Measurements from ENCODE around the gene ACACA.
A peak's percentile ranks its signal among the peaks of the same experiment; 100 is the strongest.

The ACACA gene

DNA sequence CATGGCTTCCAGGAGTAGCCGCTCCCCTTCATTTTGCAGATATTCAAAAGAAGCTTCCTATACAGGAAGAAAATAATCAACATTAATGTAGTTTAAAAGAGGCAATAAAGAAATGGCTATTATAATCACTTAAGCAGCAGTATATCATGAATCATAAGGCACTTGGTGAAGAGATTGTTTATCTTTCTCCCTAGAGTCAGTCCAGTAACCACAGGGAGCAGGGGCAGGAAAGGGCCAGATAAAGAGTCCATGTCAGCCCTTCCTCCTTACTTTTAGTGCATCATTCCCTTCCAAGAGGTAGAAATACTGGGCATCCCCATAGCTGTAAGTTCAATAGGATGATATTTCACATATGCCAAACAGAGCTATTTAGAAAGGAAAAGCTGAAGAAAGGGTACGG, 215.4 kb downstream of the ACACA start:
- FAIRE-seq (no peak), DNase-seq (ENCODE audit: insufficient read length, low spot score) (peak; percentile 20)
- TF ChIP-seq POLR2A (IDR thresholded peaks at IDR 0.05; ENCODE audit: low read depth, low read length): no peak

GRCh38 chr17:37190493-37190892, 216.1 kb downstream of the ACACA start:
- no peak for FAIRE-seq

GRCh38 chr17:37188157-37188556, 218.5 kb downstream of the ACACA start:
- TF ChIP-seq POLR2A (IDR thresholded peaks at IDR 0.05; ENCODE audit: low read depth, low read length): no peak
- DNase-seq (ENCODE audit: insufficient read length, low spot score) (no peak), FAIRE-seq (no peak)

More at GRCh38 chr17:37190493-37190892, 216.1 kb downstream of the ACACA start:
- no peak for DNase-seq (ENCODE audit: insufficient read length, low spot score)
- TF ChIP-seq POLR2A (IDR thresholded peaks at IDR 0.05; ENCODE audit: low read depth, low read length): no peak

DNA sequence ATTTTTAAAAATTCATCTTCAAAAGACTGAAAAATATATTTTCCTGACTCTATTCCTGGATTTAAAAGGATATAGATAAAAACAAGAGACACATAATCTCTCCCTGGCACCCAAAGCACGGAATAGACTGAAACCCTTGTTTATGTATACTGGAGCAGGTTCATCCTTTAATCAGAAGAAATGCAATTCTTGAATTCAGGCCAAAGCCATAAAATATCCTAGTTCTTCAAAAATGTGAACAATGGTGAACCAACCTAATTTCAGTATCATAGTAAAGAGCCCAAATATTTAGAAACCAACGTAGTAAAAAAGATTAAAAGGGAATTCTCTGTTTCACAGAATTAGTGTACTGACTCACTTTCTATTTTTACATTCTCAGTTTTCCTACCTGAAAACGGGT, 219.4 kb downstream of the ACACA start:
- TF ChIP-seq POLR2A (IDR thresholded peaks at IDR 0.05; ENCODE audit: low read depth, low read length): no peak
- no peak for DNase-seq (ENCODE audit: insufficient read length, low spot score)
- FAIRE-seq: no peak

DNA sequence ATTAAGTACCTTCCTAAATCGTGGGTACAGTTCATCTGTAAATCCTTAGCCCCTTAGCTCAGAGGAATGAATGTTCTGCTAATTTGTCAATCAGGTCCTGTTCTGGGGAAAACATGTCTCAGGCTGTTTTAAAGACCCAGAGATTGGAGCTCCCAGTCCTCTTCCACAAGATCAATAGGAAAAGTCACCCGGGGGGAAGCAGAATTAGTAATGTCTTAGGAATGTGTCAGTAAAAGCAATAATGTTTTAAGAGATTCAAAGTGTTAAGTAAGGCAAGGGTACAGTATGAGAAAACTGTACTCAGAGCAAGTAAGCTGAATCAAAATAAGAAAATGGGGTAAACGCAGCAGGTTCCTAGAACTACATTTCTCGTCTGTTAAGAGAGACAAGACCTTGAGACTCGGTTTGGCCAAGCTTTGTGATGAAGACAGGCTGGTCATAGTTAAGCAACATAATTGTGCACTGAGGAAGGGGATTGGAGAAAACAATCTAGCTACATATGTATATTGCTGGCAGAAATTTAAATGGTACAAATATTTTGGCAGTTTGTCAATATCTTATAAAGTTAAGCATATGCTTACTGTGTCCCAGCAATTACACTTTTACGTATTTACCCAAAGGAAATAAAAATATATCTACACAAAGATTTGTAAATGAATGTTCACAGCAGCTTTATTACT, 223.7 kb downstream of the ACACA start:
- no peak for TF ChIP-seq POLR2A (IDR thresholded peaks at IDR 0.05; ENCODE audit: low read depth, low read length)
- DNase-seq (ENCODE audit: insufficient read length, low spot score) (peak; percentile 10), FAIRE-seq (no peak)

DNA sequence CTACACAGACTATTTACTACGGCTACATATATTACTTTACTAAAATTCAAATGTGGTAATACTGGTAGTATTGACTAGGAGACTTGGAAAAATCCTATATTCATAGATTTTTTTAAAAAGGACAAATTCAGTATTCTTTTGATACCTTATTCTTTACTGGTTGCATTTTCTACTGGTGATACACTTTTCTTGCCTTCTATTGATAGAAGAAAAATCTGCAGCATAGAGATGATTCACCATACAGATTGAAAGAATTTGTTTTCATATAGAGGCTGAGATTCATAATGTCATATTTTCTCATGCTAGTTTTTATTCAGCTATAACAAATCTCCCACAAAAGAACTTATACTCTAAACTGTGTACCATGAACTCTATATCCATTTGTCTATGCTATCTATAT, 226.3 kb downstream of the ACACA start:
- DNase-seq (ENCODE audit: insufficient read length, low spot score): no peak
- FAIRE-seq: no peak
- no peak for TF ChIP-seq POLR2A (IDR thresholded peaks at IDR 0.05; ENCODE audit: low read depth, low read length)

DNA sequence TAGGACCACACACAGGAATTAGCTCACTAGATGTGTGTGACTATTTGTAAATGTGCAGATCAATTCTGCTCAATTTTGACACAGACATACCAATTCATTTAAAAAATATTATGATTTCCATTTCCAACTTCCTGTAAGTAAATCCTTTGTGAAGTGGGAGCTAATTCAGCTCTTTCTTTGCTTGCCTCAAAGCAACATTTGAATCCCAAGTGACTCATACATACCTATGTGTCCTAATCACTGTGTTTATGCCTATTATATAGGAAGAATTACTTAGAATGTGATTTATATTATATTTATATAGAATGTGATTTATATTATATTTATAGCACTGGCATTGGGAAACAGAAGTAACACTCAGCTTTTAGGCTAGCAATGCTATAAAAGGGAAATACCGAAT, 226.7 kb downstream of the ACACA start:
- FAIRE-seq: no peak
- TF ChIP-seq POLR2A (IDR thresholded peaks at IDR 0.05; ENCODE audit: low read depth, low read length): no peak
- peak; percentile 15 for DNase-seq (ENCODE audit: insufficient read length, low spot score)

- FAIRE-seq (no peak), DNase-seq (ENCODE audit: insufficient read length, low spot score) (no peak)
- no peak for TF ChIP-seq POLR2A (IDR thresholded peaks at IDR 0.05; ENCODE audit: low read depth, low read length)
Observed at GRCh38 chr17:37177254-37177870, 229.3 kb downstream of the ACACA start.

DNA sequence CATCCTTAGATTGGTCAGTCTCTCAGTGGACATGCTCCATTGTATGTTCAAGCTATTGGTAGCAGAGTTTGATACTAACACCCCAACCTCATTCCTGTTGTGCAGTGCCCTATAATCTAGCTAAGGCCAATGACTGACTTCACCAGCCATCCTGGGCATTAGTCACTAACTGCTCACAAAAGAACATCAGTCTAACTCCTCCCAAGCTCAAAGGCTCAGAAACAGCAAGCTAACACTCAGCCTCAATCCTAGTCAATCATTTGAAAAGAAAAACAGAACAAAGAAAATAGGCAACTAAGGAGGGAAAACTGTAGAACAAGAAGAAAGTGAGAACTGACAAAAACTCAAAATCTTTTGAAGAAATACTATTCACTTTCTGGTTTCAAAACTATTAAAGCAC, 229.9 kb downstream of the ACACA start:
- no peak for TF ChIP-seq POLR2A (IDR thresholded peaks at IDR 0.05; ENCODE audit: low read depth, low read length)
- FAIRE-seq (no peak), DNase-seq (ENCODE audit: insufficient read length, low spot score) (peak; percentile 28)

- TF ChIP-seq POLR2A (IDR thresholded peaks at IDR 0.05; ENCODE audit: low read depth, low read length): no peak
- FAIRE-seq (no peak), DNase-seq (ENCODE audit: insufficient read length, low spot score) (no peak)
Observed at GRCh38 chr17:37174205-37174604, 232.4 kb downstream of the ACACA start.

- TF ChIP-seq POLR2A (IDR thresholded peaks at IDR 0.05; ENCODE audit: low read depth, low read length): no peak
- FAIRE-seq: no peak
- DNase-seq (ENCODE audit: insufficient read length, low spot score): no peak
Observed at GRCh38 chr17:37170881-37171425, 235.7 kb downstream of the ACACA start.

DNA sequence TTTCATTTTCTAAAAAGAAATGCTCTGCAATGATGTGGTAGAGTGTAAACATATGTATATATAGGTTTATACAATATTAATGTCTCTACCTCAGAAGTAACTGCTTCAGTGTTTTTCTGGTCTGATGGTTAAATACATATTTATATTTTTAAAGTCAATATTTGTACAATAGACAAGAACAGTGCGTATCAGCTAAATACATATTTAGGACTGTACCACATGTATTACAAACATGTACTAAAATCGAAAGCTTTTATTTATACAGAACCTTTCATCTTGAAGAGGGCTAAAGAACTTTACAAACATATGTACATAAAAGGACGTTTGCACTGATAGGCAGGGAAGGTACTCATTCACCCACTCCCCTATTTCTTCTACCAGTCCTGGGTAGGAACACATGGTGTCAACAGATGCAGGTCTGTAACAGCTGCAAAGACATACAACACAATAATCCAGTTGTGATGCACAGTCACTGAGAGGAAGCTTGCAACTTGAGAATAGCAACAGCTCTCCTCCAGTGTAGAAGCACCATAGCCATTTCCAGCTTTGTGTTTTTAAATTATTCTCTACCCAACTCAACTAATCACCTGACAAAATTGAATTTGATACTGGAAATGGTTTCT, 237.8 kb downstream of the ACACA start:
- no peak for TF ChIP-seq POLR2A (IDR thresholded peaks at IDR 0.05; ENCODE audit: low read depth, low read length)
- DNase-seq (ENCODE audit: insufficient read length, low spot score) (no peak), FAIRE-seq (no peak)

DNA sequence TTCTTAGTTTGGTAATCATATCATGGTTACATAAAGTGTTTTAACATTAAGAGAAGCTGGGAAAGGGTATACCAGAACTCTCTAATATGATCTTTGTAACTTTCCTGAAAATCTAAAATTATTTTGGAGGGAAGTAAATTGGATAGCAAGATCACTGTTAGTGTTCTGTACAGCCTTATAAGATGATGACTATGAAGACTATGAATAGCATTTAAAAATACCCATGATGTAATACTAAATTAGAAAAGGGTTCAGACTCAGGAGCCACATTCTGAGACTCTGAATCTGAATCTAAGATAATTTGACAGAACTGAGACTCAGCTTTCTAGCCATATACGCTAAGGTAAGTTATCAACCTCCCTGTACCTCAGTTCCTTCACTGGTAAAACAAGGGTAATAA, 238.9 kb downstream of the ACACA start:
- no peak for TF ChIP-seq POLR2A (IDR thresholded peaks at IDR 0.05; ENCODE audit: low read depth, low read length)
- no peak for DNase-seq (ENCODE audit: insufficient read length, low spot score)
- no peak for FAIRE-seq

DNA sequence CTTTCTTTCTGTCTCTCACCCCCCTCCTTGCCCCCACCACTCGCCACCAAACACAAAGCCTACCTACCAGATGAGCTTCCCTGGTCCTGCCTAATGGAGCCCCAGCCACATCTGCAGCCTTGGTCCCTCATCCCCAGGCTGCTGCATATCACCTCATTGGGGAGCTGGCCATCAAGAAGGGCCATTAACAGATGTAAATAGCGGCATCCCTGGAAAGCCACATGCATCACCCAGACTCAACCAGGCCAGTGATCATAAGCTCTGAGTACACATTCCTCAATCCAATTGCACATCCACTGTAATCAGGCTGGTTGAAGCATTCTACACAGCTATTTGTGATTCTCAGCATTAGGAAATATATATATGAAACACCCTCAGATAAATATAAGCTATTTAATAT, 242.6 kb downstream of the ACACA start:
- no peak for DNase-seq (ENCODE audit: insufficient read length, low spot score)
- no peak for FAIRE-seq
- no peak for TF ChIP-seq POLR2A (IDR thresholded peaks at IDR 0.05; ENCODE audit: low read depth, low read length)

DNA sequence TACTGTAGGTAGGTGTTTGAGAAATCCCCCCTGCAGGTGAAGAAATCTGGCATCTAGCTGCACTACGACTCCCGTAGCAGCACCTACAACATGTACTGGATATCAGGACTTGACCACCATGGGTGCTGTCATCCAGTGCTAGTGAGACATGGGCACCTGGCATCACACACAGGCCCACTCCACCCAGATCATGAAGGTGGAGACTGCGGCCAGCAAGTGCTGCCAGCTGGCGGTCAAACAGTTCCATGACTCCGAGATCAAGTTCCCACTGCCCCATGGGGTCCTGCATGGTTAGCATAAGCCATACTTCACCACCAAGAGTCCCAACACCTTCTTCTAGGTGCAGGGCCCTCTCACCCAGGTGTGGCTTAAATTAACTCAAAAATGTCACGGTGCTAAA, 243.8 kb downstream of the ACACA start:
- DNase-seq (ENCODE audit: insufficient read length, low spot score) (no peak), FAIRE-seq (no peak)
- TF ChIP-seq POLR2A (IDR thresholded peaks at IDR 0.05; ENCODE audit: low read depth, low read length): no peak
